GM21717 (cell line): ENCODE results near the gene ADAP2.
"Not testable (repeated sequence)": the region's sequence is repeated elsewhere in the genome, so short reads cannot be mapped to it uniquely, and the experiment has no call there.

Experiments
- ATAC-seq: cut with Tn5 transposase; IDR thresholded peaks from one replicate; pipeline ENCODE4 v1.9.1; 2021; ENCODE audit warnings: mild to moderate bottlenecking, moderate library complexity; ENCODE audit not compliant: unreplicated experiment

The ADAP2 gene

DNA sequence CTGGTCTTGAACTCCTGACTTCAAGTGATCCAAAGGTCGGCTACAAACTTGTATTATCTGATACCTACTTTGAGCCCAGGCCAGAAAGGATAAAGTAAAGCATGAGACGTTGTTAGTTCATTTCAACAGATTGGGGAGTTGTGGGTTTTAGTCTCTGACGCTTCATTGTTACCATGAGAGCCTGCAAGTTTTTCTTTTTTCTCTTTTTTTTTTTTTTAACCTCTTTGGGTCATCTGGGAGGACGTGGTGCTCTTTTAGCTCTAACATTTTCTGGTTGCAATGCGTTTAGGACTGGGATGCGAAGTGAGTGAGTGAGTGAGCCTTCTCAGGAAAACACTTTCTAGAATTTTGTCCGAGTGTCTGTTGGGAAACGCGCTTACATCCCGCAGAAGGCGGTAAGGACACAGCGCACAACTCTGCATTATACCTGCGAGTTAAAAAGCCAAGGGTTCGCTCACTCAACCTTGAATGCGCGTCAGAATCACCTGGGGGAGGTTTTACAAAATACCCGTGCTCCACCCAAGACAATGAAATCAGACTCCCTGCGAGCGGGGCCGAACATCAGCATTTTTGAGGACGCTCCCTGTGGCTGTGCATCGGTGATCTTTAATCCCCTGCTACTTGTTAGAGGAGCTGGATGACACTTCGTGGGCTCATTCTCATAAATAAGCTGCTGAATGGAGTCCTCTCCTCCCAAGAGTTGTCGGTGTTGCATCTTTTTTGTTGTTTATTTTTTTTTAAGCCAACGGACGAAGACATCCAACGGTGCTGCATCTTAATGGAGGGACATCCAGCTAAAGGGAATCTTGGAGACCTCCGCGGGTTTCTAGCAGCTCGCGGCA, 48.5 kb downstream of the ADAP2 start:
- peak; percentile 6 for ATAC-seq

GRCh38 chr17:30970831-30971567, 49.3 kb downstream of the ADAP2 start, which contains the start of gene RNF135:
Gene RNF135 (plus strand): TSS chr17:30971039. CDS start chr17:30971074, 35 bp downstream.
- peak; percentile 58 for ATAC-seq

DNA sequence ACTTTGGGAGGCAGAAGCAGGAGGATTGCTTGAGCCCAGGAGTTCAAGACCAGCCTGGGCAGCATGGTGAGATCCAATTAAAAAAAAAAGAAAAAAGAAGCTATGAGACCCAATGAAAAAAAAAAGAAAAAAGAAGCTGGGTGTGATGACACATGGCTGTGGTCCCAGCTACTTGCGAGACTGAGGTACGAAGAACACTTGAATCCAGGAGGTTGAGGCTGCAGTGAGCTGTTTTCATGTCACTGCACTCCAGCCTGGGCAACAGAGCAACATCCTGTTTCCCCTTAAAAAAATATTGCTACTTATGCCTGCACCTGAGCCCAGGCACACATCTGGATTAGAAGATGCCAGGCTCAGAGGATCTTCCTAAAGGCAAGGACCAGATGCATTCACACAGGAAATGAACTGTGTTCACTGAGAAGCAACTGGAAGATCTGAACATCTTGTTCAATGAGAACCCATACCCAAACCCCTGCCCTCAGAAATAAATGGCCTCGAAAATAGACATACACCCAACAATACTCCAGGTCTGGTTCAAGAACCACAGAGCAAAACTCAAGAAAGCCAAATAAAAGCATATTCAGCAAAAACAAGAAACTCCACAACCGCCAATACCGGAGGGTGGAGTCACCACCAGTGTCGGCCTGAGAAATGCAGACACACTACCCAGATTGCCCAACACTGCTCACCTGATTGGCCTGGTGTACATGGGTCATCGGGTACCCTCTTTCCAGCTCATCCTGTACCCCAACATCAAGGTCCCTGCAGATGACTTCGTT, 53.5 kb downstream of the ADAP2 start:
- ATAC-seq: no peak

- ATAC-seq: not testable (repeated sequence)
Measured at GRCh38 chr17:30979919-30980318, 58.2 kb downstream of the ADAP2 start.

GRCh38 chr17:30981531-30982519, 60.1 kb downstream of the ADAP2 start:
- ATAC-seq: no peak

DNA sequence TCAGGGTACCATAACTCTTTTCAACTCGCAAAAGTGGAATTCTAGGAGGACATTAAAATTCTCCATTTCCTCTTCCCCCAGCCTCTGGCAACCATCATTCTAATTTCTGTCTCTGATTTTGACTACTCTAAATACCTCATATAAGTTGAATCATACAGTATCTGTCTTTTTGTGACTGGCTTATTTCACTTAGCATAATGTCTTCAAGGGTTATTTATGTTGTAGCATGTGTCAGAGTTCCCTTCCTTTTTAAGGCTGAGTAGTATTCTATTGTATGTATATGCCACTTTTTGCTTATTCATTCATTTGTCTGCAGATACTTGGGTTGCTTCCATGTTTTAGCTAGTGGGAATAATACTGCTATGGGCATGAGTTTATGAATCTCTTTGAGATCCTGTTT, 61.1 kb downstream of the ADAP2 start:
- no peak for ATAC-seq

DNA sequence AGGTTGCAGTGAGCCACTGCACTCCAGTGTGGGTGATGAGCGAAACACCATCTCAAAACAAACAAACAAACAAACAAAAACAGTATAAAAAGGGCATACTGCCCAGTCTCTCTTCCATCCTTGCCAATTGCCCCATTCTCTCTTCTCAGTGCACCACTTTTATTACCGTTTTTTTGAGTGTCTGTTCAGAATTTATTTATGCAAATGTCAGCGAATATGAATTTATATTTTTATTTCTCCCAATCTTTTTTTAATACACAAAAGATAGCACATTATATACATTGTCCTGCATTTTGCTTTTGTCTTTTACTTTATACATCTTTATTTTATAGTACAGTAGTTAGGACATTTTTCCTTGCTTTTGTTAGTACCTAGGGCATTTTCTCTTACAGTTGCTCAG, 68.7 kb downstream of the ADAP2 start:
- ATAC-seq: no peak

- no peak for ATAC-seq
Measured at GRCh38 chr17:30992551-30992950, 70.8 kb downstream of the ADAP2 start.

DNA sequence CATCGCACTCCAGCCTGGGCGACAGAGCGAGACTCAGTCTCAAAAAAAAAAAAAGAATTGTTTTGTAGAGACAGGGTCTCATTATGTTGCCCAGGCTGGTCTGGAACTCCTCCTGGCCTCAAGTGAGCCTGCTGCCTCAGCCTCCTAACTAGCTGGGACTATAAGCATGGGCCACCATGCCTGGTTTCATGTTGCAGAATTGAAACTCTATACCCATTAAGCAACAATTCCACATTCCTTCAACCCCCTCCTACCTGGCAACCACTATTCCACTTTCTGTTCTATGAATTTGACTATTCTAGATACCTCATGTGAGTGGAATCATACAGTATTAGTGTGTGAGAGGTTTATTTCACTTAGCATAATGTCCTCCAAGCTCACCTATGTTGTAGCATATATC, 73.6 kb downstream of the ADAP2 start:
- no peak for ATAC-seq

DNA sequence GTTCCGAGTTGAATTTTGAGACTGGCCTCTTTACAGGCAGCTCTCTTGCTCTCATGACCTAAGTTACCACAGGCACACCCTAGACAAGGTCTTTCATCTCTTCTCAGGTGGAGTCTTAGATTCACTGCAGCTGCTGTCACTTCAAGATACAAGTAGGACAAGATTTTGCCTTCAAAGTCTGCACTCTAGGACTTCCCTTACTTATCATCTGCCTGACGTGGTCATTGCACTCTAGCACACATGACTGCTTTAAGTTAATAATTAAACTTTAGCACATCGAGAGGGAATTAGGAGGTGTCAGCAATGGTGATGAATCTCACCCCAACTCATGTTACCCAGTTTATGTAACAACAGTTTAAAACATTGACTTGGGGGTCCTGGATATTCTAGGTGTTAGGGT, 74.7 kb downstream of the ADAP2 start:
- ATAC-seq: no peak

DNA sequence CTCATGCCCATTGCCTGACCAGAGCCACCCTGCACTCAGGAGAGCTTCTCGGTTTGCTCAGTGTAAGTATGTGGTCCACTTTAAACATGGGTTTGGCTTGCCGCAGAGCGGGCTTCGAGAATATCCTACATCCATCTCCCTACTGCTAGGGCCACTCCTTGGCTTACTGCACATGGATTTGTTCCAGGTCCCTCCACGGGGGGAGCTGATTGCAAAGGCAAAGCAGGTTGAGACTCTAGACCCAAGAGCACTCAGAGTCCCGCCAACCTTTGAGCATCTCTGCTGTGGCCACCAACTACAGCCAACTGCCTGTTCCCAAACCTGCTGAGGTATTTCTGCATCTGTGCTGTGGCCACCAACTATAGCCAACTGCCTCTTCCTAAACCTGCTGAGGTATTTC, 75.5 kb downstream of the ADAP2 start:
- ATAC-seq: no peak

GRCh38 chr17:30997842-30998241, 76.1 kb downstream of the ADAP2 start:
- no peak for ATAC-seq

DNA sequence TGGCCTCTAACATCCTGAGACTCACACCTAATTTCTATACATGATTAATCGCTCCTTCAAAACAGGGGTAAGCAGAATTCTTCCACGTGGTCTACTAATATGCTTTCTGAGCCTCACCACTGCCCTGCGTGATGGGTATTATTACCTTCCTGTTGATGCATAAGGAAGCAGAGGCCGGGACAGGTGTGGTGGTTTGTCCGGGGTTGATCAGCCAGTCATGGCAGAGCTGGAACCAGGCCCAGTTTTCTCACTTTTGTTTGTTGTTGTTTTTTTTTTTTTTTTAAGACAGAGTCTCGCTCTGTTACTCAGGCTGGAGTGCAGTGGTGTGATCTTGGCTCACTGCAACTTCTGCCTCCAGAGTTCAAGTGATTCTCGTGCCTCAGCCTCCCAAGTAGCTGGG, 80.3 kb downstream of the ADAP2 start:
- no peak for ATAC-seq

- no peak for ATAC-seq
Measured at GRCh38 chr17:31003225-31003866, 81.6 kb downstream of the ADAP2 start.

DNA sequence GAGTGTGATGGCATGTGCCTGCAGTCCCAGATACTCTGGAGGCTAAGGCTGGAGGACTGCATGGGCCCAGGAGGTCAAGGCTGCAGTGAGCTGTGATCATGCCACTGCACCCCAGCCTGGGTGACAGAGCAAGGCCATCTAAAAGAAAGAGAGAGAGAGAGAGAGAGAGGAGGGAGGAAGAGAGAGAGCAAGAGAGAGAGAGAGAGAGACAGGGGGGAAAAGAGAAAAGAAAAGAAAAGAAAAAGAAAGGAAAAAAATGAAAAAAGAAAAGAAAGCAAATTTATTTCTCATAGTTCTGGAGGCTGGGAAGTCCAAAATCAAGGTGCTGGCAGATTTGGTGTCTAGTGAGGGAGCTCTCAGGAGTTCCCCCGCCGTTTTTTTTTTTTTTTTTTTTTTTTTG, 82.4 kb downstream of the ADAP2 start:
- ATAC-seq: no peak

GRCh38 chr17:31007695-31008373, 86.1 kb downstream of the ADAP2 start:
- no peak for ATAC-seq

GRCh38 chr17:31008374-31009041, 86.8 kb downstream of the ADAP2 start:
- no peak for ATAC-seq
